HepG2 (cell line): Measurements from ENCODE around the gene PAFAH1B2. TPM values are rescaled to one million over a fixed set of nuclear protein-coding genes. Genes with fewer than 3 reads are reported as not detected.

Experiments used
- ATAC-seq: fragments of 200-7000 bp; cut with Tn5 transposase; 3 replicates; pipeline ENCODE4 v1.9.1; 2020; ENCODE audit warnings: mild to moderate bottlenecking, moderate library complexity
- BruUV-seq: library from RNA; stranded (reverse); fragments of 400-500 nt; replicated peaks from 2 replicates; lab custom pipeline; 2021; lab: Mats Ljungman, UMichigan
- CTCF ChIA-PET: fragments of 300-600 bp; formaldehyde crosslinking; extraction: SDS; loops from one replicate; lab custom pipeline; 2021; ENCODE audit warnings: low total read pairs, inconsistent platforms, low intra/inter-chr PET ratio; lab: Yijun Ruan, JAX
- POLR2A ChIA-PET: fragments of 350-600 bp; sonication (Branson Sonifier 250); formaldehyde crosslinking; loops from one replicate; lab custom pipeline; 2020; ENCODE audit warnings: antibody characterized with exemption, inconsistent platforms; lab: Yijun Ruan, JAX
- DNase-seq: peaks from one replicate; pipeline ENCODE4 v3.0.0-alpha.2; 2015; ENCODE audit warnings: low spot score
- FAIRE-seq: peaks from 3 replicates; lab custom pipeline; 2011; peaks lifted over from hg19 to GRCh38; lab: Jason Lieb, UNC
- H2AFZ ChIP-seq: one replicate; pipeline ENCODE4 v1.6.1; 2011; ENCODE audit warnings: low read length, inconsistent platforms
- H3K27ac ChIP-seq: fragments of 300-600 bp; 3 replicates; pipeline ENCODE4 v1.8.0; 2011; ENCODE audit warnings: mixed run types, mild to moderate bottlenecking, mixed read lengths, low read length, inconsistent platforms; ENCODE audit not compliant: insufficient read depth; ENCODE audit errors: extremely low read length
- H3K27me3 ChIP-seq, 2 experiments: fragments of 200-600 bp in 1 of 2; 2 replicates in 1 of 2; 3 replicates in 1 of 2; pipeline versions ENCODE4 v1.6.0 to v1.8.0; 2011; ENCODE audit warnings: low read length in 2 of 2, mild to moderate bottlenecking in 2 of 2, moderate library complexity in 2 of 2, inconsistent platforms in 1 of 2; ENCODE audit not compliant: insufficient read depth in 2 of 2, control insufficient read depth in 1 of 2
- H3K36me3 ChIP-seq, 2 experiments: fragments of 200-600 bp in 1 of 2; replicated peaks in 1 of 2; 2 replicates in 1 of 2; 3 replicates in 1 of 2; pipeline versions ENCODE4 v1.5.1 to v1.8.0; 2011; ENCODE audit warnings: low read length in 2 of 2, inconsistent platforms in 1 of 2; ENCODE audit not compliant: insufficient read depth in 2 of 2, control insufficient read depth in 1 of 2
- H3K4me1 ChIP-seq: 2 replicates; pipeline ENCODE4 v1.5.1; 2012; ENCODE audit warnings: low read length, inconsistent platforms; ENCODE audit not compliant: insufficient read depth
- H3K4me2 ChIP-seq: 2 replicates; pipeline ENCODE4 v1.6.0; 2011; ENCODE audit warnings: low read depth, low read length, inconsistent platforms
- H3K4me3 ChIP-seq, 3 experiments: fragments of 200-600 bp in 1 of 3; sonication (generic), shearing (Covaris generic) in 1 of 3; replicated peaks in 1 of 3; 2 replicates each; pipeline ENCODE4 v1.5.1; 2011 to 2016; ENCODE audit warnings: low read length in 3 of 3, inconsistent platforms in 2 of 3, low read depth in 2 of 3, mild to moderate bottlenecking in 2 of 3, control low read depth in 1 of 3, mixed read lengths in 1 of 3; ENCODE audit not compliant: insufficient read depth in 1 of 3
- H3K79me2 ChIP-seq: one replicate; pipeline ENCODE4 v1.6.1; 2011; ENCODE audit warnings: low read length, inconsistent platforms; ENCODE audit not compliant: insufficient read depth
- H3K9ac ChIP-seq: 2 replicates; pipeline ENCODE4 v1.6.0; 2011; ENCODE audit warnings: mild to moderate bottlenecking, low read depth, low read length, inconsistent platforms; ENCODE audit not compliant: insufficient read depth
- H3K9me3 ChIP-seq: 2 replicates; pipeline ENCODE4 v1.5.1; 2012; ENCODE audit warnings: mild to moderate bottlenecking, low read length
- H4K20me1 ChIP-seq: 2 replicates; pipeline ENCODE4 v1.6.0; 2011; ENCODE audit warnings: inconsistent platforms, mild to moderate bottlenecking, low read length, moderate library complexity; ENCODE audit not compliant: insufficient read depth
- NAIF1 ChIP-seq: sonication (generic); formaldehyde crosslinking; IDR thresholded peaks from 2 replicates; pipeline ENCODE4 v1.5.0; 2020; ENCODE audit warnings: mild to moderate bottlenecking, missing genetic modification reagents, borderline replicate concordance
- TOE1 ChIP-seq: sonication (generic); formaldehyde crosslinking; IDR thresholded peaks from 2 replicates; pipeline ENCODE4 v1.4.0; 2020; ENCODE audit warnings: mild to moderate bottlenecking, missing genetic modification reagents
- WGBS: methylation state at CpG from one replicate; pipeline ENCODE4 v1.1.6; 2017; ENCODE audit warnings: low lambda C conversion rate; 5-methylcytosine and 5-hydroxymethylcytosine counted together
- in situ Hi-C: cut with HindIII; loops from 2 replicates; pipeline ENCODE4 v1.10.0; 2017; ENCODE audit warnings: low pct_unique_long_range_greater_than_20kb; ENCODE audit not compliant: extremely low pct_ligation_motif_present
- intact Hi-C: fragments of 100-400 bp; cut with micrococcal nuclease; formaldehyde crosslinking; loops from one replicate; pipeline ENCODE4 v1.10.0; 2022; ENCODE audit not compliant: unreplicated experiment
- polyA plus RNA-seq, 8 experiments: library from polyadenylated mRNA; depleted of rRNA in 3 of 8; stranded (reverse) in 7 of 8; unstranded in 1 of 8; fragments of >200 nt; fragmentation: Illumina TruSeq in 4 of 8; extraction: Trizol in 4 of 8; gene quantifications; 2 replicates each; pipeline versions ENCODE4 v1.2.1 to v1.2.3, GENCODE V29; 2011 to 2016; ENCODE audit warnings: low read depth in 4 of 8, missing spikeins in 1 of 8, mixed read lengths in 1 of 8; ENCODE audit not compliant: insufficient read depth in 1 of 8
- total RNA-seq, 5 experiments: library from RNA; depleted of rRNA; stranded (reverse); fragments of >200 nt; fragmentation: Illumina TruSeq; extraction: Trizol; gene quantifications; 2 replicates each; pipeline ENCODE4 v1.2.3, GENCODE V29; 2016; ENCODE audit warnings: low read depth in 1 of 5
- TF ChIP-seq, protein P1 (sequence below): sonication (generic); formaldehyde crosslinking; IDR thresholded peaks from 2 replicates; pipeline ENCODE4 v1.4.0; 2020; ENCODE audit warnings: missing genetic modification reagents, mild to moderate bottlenecking, borderline replicate concordance

PAFAH1B2 gene
- total and polyA plus RNA-seq, 2 of the 13 experiments (the other 11 are each of a cell fraction or from before 2014, with no cell fraction given): 28.8 to 104 TPM

DNA sequence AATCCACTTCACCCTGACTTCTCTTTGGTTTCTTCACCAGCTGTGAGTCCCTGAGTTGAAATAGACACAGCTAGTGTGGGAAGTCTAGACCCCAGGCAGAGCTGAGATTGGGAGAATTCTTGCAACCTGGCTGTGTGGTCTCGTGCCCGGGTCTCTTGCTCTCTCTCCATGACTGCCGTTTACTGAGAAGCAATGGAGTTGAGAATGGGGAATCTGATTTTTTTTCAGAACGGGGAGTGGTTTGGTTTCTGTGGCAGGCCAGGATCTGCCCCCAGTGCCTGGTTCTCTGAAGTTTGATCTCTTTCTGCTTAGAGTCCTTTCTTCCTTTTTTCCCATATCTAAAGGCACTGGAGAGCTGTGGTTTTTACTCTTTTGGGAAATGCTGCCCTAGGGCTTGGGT is 35.9 kb downstream of the PAFAH1B2 start:
- H3K36me3 ChIP-seq: peaks cover 3 to 12% of the 10 kb centered on the region in 2 experiments; a peak in 4 of 5 replicates
- POLR2A ChIA-PET: interaction anchor here (0.8 to 2.4 kb wide), 4 partner anchors 19 to 388 kb away, joined by 3 to 41 read pairs (median 4); partner anchors contain the start of genes APOA1, APOA5, PAFAH1B2 and TAGLN
- intact Hi-C loops (no loop called here), in situ Hi-C loops (loop anchor here (5.0 kb wide), 1 partner anchor 42 kb away; no protein-coding TSS in a partner anchor)
- 2% methylated on average over 4 of the region's 4 CpGs for WGBS
- no peaks in the 10 kb centered on the region for H3K9me3 ChIP-seq
- FAIRE-seq (peak; percentile 51), ATAC-seq (peak; percentile 0; the same call in 1 of the 3 replicates), DNase-seq (no peak)
- peaks cover 6% of the 10 kb centered on the region for H3K79me2 ChIP-seq
- TSS peak; percentile 53 for BruUV-seq
- H3K27me3 ChIP-seq: no peaks in the 10 kb centered on the region; a peak in 1 of 5 replicates
- peaks cover 48% of the 10 kb centered on the region for H3K4me1 ChIP-seq
- H2AFZ ChIP-seq: peak overlapping the region; percentile 83
- peak overlapping the region; percentile 90 for H3K4me2 ChIP-seq
- CTCF ChIA-PET: interaction anchor here (1.6 to 1.9 kb wide), 2 partner anchors 47 to 52 kb away, joined by 7 to 32 read pairs; partner anchors contain the start of genes PCSK7 and RNF214
- no peaks in the 10 kb centered on the region; the same call in 1 of the 2 replicates for H4K20me1 ChIP-seq
- peak overlapping the region; percentile 73 for H3K27ac ChIP-seq
- TF ChIP-seq NAIF1 (CRISPR knock-in tag) (0 out of 2 replicates have a peak, but pooled peaks have one; percentile 6), TOE1 (CRISPR knock-in tag) (no peak)
- TF ChIP-seq, protein P1, sequence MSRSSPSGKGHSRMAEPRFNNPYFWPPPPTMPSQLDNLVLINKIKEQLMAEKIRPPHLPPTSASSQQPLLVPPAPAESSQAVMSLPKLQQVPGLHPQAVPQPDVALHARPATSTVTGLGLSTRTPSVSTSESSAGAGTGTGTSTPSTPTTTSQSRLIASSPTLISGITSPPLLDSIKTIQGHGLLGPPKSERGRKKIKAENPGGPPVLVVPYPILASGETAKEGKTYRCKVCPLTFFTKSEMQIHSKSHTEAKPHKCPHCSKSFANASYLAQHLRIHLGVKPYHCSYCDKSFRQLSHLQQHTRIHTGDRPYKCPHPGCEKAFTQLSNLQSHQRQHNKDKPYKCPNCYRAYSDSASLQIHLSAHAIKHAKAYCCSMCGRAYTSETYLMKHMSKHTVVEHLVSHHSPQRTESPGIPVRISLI (CRISPR knock-in tag): peak; percentile 63; the same call in 1 of the 2 replicates
- H3K4me3 ChIP-seq: peak overlapping the region; percentile 82 to 97 (median 83)
- peak overlapping the region; percentile 79 for H3K9ac ChIP-seq
